Activated T-cell treated with anti-CD3 and anti-CD28 coated beads, Interleukin-2, amount 50 U/mL, for 48 hours (primary cell): ENCODE results near the gene SPO11.

Experiments
- DNase-seq, 2 experiments: peaks; one replicate each; pipeline ENCODE4 v3.0.0-alpha.2; 2020

The SPO11 gene

DNA sequence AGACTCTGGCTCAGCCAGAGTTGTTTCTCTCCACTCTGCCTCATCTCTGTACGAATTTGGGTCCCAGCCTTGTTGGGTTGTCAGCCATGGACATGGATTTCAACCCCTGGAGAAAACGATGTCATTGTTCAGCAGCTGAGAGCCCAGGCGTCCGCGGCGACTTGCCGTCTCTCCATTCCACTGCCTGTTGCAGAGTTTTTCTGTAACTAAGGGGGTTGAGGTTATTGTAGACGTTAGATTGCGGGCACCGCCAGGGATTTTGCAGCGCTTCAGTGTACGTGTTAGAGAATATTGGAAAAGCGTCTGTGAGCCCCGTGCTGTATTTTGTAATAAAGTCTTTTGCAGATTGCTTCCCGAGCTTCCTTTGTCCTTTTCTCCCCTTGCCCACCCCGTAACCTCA lies 48.5 kb downstream of the SPO11 start:
- DNase-seq = no peak

DNA sequence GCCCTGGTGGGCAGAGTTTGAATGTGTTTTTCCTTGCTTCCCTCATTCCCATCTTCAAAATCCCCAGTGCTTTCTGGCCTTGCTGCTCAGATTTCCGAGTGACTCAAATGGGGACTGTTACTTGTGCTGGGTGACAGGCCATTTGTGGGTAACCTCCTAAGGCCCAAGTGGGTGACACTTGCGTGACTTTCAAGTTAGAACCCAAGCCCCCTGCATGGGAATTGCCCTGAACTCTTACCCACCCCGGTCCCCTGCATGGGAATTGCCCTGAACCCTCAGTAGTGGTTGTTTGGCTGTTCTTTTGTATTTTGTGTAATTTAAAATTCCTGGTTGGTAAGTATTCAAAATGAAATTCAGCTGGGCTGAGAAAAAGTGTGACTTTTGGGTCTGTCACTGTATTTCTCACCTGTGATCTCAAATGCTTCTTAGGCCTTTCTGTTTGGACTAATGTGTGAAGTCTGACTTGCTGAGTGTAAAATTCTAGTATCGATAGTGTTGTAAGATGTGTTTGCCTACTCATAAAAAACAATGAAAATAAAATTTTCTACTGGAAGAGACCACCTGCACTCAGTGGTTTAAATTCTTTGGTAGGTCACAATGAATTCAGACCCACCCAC lies 49.2 kb downstream of the SPO11 start:
- DNase-seq = peak in 1 of 2 experiments; percentile 21

DNA sequence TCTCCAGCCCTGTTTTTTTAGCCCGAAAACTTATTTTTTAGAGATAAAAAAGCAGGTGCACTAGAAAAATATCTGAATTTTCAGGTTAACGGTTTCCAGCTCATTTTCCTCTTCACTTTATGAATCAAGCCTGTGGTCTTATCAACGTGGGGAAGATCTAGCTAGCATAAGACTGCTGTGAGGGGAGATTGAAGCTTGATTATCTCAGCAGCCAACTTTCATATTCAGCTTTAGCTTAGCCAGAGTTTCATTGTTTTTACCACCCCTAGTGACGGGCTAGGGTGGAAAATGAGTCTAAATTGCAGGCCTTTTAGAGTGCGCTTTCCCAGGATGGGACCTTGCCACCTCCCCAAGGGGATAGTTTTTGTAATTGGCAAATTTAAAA lies 49.7 kb downstream of the SPO11 start:
- DNase-seq = no peak

DNA sequence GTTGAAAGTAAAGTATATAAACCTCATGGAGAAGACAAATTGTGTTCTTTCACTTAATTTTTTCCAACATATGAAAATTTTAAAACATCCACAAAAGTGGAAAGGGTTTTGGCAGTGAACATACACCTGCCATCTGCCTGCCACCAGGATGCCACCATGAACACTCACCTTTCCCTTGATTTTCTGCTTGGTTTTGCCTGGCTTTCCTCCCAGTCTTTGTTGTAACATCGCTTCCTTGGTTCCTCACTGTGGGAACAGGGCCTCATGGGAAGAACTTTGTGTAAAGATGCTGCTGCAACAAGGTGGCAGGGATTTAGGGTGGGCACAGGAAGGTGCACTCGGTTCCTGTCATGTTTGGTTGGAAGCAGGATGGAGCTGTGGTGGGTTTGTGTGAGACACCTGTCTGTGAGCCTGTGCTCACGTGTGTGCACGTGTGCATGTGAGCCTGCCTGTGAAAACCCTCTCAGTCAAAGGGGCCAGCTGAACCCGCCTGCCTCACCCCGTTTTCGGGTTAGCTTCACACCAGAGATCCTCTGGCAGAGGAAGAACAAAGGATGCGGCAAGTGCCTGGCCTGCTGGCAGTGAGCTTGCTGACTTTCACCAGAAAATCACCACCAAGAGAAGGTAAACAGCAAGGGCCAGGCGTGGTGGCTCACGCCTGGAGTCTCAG lies 50.6 kb downstream of the SPO11 start:
- DNase-seq = peak in 1 of 2 experiments; percentile 15

DNA sequence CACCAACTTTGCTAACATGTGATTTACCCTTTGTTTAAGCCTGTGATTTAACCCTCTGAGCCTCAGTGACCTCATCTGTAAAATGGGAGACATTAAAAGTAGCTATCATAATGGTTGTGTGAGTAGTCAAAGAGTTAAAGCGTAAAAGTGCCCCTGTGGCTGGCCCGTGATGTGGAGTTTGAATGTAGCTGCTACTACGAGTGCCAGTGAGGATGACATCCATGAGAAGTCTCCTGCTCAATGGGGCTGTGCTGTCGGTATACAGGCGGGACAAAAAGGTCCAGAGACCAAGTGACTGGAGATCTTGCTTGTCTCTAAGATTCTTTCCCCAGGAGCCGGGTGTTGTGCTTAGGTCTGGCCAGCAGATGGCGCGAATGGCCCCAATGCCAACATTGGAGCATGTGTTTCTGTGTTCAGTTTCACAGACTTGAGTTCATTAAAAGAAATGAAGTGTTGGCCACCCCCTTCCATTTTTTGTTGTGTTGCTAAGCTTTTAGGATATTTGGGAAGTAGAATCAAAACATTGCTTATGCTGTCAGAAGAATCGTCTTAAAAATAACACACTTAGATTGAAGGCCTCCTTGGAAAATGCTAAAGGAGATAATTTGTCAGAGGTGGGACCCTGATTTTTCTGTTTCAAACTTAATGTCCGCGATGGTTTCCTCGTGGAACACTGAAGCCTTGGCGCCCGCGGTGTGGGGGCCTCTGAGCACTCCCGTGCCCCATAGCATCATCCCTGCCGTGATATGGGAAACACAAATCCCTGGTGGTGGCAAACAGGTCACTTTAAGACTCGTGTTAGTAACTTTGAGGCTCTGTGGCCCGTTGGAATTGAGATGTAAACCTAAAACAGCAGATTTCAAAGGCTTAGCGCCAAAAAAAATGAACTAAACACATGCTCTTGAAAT lies 52.2 kb downstream of the SPO11 start:
- peak; percentile 88 to 92 for DNase-seq

DNA sequence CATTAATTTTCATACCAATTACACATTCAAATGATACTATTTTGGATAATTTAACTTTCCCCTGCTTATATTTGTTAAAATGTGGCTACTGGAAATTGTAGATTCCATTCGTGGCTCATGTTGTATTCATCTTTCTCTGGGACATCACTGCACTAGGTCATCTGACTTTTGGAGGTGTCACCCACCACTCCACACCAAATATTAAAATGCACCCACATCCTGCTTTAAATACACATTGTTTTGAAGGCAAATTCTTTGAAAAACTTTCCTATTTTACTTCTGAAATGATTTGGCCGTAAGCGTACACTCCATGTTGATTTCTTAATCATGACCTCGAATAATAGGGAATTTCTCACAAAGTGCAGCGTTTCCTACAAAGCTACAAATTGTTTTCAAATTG lies 52.9 kb downstream of the SPO11 start:
- DNase-seq = no peak

DNA sequence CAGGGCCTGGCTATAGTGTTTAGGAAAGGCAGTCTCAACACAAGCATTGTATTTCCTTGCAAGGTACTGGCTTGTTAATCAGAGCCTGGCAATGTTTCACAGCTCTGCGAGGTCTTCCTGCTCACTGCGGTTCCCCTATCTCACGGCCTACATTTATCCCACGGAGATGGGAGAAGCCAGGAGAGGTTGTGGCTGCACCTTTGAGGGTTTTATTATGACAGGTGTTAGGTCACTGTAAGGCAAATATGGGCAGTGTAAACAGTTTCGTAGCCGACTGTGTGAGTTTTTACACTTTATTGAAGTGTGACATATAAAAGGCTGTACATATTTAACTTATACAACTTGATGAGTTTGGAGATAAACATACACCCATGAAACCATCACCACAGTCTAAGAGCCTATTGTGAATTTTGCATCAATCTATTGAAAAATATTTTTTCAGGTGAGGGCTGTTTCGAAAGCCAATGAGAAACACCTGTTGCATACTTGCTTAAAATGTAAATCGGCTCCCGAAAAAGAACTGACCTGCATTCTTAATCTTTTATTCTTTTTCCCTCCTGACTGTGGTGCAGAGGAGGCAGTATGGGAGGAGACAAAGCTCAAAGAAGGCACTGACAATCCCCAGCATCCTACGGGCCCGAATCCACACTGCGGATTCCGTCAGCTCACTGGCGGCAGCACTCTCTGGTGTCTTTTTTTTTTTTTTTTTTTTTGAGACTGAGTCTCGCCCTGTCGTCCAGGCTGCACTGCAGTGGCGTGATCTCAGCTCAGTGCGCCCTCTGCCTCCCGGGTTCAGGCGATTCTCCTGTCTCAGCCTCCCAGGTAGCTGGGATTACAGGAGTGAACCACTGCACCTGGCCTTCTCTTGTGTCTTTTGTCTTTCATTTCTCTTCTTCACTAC lies 54.1 kb downstream of the SPO11 start:
- DNase-seq = no peak

DNA sequence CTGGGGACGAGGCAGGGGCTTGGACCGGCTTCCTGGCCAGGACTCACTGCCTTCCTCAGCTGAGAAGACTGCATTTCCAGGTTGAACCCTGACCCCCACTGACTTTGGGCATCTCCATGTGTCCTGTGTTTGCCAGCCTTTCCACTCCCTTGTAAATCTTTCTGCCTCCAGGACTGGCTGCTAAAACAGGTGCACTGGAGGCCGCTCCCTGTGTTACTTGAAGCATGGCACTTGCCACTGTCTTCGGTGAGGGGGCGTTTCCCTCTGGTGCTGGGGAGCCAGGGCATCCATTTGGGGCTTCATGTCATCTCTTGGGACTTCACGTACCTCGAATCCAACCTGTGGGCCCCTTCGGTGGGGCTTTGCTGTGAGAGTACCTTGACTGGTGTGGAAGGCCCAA lies 54.9 kb downstream of the SPO11 start:
- peak in 1 of 2 experiments; percentile 12 for DNase-seq

DNA sequence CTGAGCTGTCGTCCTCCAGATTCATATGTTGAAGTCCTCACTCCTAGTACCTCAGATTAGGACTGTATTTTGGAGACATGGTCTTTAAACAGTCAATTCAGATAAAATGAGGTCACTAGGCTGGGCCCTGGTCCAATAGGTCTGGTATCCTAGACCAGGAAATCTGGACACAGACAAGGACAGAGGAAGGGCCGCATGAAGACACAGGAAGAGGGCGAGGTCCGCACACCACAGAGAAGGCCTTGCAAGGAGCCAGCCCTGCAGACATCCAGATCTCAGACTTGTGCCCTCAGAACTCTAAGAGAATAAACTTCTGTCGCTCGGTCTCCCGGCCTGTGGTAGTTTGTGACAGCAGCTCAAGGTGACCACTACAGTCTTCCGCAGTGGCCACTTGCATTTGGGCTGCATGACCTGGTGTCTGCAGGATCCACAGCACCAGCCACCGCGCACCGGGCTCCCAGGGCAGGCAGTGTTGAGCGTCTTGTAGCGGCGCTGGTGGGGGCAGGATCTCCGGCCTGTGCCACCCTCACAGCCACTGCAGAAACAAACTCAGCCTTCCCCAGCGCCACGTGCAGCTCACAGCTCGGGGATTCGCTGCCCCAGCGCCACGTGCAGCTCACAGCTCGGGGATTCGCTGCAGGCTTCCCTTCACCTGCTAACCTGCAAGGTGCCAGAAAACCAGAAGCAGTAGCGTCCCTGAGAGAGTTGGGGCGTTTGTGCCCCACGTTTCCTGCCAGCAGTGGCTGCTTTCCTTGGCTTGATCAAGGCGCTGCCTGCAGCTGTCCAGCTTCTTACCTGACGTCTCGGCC lies 55.6 kb downstream of the SPO11 start:
- peak in 1 of 2 experiments; percentile 13 for DNase-seq

DNA sequence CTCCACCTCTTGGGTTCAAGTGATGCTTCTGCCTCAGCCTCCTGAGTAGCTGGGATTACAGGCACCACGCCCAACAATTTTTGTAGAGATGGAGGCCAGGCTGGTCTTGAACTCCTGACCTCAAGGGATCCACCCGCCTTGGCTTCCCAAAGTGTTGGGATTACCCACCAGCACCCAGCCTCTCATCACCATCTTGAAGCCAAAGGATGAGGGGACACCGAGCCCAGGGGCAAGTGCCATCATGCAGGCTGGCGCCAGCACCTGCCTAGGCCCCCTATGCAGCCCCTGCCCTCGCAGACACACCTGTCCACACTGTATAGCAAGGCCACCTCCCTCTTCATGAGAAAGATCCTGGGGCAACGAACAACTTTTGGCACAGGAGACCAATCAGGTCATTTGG lies 56.3 kb downstream of the SPO11 start:
- peak in 1 of 2 experiments; percentile 15 for DNase-seq

DNA sequence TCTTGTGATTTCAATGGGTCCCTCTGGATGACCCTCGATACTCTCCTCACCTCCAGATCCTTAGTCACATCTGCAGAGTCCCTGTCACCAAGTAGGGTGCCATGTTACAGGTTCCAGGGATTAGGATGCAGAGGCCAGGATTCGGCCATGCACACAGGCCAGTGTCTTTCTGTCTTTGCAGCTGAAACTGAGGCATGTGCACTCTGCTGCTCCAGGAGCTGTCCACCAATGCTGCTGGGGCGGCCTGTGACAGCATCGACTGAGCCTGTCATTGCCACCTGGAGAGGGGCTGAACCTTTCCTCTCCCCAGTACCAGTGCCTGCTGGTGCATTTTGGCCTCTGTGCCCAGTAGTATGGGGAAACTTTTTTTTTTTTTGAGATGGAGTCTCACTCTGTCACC lies 57.2 kb downstream of the SPO11 start:
- DNase-seq = no peak

DNA sequence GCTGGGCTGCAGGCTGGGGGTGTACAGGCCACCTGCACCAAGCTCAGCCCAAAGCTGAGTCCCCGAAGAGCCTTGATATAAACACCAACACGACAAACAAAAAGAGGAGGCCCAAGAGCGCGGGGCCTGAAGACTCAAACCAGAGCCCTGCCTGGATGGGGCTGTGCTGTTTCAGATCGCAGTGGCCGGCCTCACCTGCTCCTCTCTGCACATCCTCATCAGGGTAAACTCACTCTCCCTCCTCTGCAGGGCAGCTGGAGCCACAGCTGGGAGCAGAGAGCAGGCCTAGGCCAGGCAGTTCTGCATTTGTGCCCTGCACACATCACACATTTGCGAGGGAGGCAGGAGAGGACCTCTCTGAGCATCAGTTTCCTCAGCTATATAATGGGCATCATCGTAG lies 57.9 kb downstream of the SPO11 start:
- DNase-seq = no peak

DNA sequence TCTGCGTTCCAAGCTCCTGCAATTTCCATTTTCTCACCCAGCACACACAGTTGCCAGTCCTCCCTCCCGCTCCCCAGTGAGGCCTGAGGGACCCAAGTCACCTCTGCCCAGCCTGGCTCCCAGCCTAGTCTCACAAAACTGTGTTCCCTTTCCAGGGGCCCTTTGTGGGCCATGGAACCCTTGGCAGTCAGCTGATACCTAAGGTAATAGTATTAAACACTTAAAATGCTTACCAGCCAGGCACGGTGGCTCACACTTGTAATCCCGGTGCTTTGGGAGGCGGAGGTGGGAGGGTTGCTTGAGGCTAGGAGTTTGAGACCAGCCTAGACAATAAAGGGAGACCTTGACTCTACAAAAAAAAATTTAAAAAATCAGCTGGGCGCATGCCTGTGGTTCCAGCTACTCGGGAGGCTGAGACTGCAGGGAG lies 58.4 kb downstream of the SPO11 start:
- DNase-seq = no peak

DNA sequence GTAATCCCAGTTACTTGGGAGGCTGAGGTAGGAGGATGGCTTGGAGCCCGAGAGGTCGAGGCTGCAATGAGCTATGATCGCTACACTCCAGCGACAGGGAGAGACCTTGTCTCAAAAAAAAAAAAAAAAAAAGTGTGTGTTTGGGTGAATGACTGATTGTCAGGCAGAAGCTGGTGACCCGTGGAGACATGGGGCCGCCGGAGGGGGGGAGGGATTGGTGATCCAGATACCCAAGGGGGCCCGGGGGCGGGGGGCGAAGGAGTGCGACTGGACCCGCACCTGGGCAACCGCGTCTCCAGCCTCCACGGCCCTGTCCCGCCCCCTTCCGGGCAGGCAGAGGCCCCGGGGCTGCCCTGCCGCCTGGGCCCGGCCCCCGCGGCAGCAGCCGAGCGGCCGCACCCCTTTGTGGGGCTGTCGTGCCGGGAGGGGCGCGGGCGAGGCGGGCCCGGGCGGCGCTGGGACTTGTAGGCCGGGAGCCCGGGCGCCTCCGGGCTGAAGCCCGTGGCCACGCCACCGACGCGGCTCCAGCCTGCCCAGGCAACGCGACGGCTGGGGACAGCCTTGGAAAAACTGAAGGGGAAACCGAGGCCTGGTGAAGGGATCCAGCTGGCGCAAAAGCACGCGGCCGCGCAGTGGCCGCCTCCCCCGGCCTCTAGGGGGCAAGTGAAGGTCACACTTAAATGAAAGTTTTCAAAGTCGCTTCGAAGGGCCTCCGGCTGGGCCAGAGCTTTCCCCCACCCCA lies 59.5 kb downstream of the SPO11 start:
- DNase-seq = peak in 1 of 2 experiments; percentile 79

DNA sequence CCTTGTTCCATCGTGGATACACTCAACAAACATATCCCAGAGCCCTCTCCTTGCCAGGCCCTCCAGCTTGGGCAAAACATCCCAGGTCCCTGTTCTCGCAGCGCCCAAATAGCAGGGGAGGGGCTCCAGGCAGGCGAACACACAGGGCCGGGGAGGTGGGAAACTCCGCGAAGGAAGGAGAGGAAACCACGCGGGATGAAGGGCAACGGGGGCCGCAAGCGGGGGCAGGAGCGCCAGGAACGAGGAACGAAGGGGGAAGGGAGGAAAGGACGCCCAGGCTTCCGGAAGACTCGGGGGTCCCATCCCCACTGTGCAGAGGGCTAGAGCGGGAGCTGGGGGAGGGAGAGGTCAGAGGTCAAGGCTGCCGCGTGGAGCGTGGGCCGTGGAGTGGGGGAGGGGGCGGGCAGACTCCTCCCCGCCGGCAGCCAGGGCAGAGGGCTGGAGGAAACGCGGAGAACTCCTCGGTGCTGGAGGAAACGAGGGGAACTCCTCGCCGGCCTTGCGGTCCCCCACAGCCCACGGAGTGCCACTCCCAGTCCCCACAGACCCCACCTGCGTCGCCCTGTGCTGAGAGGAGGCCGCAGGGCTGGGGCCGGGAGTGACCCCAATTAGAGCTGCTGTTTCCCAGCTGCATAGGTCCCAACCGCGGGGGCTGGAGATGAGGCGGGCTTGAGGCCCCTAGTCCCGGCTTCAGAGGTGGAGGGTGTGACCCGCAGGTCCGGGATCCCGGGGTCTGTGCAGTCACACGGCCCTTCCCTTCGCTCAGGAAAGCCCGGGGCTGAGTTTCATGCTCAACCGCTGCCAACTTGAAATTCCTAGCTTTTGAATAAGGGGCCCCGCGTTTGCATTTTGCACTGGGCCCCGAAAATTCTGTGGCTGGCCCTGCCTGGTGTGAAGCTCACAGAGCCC lies 60.3 kb downstream of the SPO11 start:
- DNase-seq = peak; percentile 79 to 80

DNA sequence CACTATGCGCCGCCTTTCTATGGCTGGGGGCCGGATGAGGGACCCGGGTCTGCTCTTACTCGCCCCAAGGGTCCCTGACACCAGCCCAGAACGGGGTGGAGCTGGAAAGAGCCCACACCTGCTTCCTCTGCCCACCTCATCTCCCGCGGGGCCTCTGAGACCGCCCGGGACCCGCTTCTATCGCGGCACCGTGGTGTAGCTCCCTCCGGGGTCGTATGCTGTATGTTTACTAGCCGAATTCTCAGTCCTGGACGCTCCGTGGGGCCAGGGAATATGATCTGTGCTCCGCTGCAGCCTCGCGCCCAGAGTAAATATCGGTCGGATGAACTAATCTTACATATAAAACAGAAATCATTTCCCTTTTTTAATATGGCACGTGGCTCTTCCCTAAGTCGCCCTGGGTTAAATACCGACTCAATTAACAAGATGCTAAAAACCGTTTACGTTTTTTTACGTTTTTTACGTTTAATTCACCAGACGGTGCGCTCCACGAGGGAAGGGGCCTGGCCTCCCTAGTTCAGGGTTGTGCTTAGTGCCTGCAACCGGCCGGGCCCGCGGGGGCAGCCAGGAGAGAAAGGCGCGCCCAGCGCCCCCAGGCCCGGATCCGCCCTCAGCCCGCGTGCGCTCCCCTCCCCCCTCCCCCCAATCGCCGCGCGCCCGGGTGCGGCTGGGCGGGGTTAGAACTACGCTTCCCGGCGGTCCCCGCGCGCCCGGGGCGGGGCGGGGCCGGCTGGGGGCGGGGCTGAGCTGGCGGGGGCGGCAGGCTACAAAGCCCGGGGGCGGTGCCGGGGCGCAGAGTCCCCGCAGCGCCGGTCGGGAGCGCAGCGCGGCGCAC lies 61.2 kb downstream of the SPO11 start, which contains the start of gene RBM38:
RBM38 (plus strand) TSS at position 793 of the 835 bp plus-strand sequence. CDS start 186 bp downstream, outside the sequence.
- DNase-seq = peak; percentile 86 to 88

DNA sequence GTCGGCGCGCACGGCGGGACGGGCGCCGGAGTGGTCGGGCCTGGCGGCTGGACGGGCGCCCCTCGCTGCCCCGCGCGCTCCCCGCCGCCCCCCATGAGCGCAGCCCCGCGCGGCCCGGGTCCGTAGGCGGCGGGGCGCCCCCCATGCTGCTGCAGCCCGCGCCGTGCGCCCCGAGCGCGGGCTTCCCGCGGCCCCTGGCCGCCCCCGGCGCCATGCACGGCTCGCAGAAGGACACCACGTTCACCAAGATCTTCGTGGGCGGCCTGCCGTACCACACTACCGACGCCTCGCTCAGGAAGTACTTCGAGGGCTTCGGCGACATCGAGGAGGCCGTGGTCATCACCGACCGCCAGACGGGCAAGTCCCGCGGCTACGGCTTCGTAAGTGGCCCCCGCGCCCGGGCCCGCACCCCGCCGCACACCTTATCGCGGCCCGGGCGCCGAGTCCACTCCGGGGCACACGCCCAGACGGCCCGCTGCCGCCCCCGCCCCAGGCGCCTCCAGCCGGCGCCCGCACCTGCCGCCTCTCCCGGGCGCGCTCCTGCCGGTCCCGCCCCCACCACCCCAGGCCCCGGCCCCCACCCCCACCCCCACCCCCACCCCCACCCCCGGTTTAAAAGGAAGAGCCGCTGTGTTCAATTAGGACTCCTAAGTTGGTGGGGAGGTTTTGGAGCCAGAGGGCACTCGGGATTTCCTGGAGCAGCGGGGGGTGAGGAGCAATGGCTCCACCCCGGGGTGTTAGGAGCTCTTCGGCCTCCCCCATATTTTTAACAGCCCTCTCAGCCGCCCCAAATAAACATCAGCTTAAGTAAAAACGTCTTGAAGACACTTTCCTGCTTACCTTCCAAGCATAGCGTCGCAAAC lies 62.1 kb downstream of the SPO11 start:
- peak; percentile 56 to 63 for DNase-seq
